NCI-H2107 (cell line): ENCODE data around the gene MAP1S.
"Not testable (repeated sequence)": the region's sequence is repeated elsewhere in the genome, so short reads cannot be mapped to it uniquely, and the experiment has no call there.

Experiments used
- DNase-seq: peaks from one replicate; lab custom pipeline; 2025; lab: John Stamatoyannopoulos, UW

MAP1S gene

DNA sequence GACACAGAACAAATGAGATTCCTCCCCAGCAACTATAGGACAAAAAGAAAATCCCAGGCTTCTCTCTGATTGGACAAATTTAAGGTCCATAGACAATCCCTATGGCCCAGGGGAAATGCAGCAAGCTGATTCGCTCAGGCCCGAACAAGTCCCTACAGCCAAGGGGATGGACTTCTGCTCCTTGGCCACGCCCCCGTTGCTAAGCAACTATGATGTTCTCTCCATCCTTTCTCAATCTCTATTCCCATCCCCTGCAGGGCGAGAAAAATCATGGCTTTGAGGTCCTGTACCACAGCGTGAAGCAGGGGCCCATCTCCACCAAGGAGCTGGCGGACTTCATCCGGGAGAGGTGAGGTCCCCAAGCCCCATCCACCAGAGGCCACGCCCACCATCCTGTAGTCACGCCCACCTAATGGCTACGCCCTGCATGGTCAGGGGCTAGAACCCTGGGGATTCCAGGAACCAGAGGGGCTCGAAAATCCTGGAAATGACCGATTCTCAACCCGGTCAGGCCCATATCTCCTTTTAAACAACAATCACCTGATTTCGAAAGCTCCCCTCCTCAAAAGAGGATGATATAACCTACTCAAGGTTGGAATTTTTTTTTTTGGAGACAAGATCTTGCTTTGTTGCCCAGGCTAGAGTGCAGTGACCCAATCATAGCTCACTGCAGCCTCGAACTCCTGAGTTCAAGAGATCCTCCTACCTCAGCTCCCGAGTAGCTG lies 43.4 kb downstream of the MAP1S start:
- no peak for DNase-seq

GRCh38 chr19:17764348-17764747 lies 45.1 kb downstream of the MAP1S start:
- DNase-seq = no peak

DNA sequence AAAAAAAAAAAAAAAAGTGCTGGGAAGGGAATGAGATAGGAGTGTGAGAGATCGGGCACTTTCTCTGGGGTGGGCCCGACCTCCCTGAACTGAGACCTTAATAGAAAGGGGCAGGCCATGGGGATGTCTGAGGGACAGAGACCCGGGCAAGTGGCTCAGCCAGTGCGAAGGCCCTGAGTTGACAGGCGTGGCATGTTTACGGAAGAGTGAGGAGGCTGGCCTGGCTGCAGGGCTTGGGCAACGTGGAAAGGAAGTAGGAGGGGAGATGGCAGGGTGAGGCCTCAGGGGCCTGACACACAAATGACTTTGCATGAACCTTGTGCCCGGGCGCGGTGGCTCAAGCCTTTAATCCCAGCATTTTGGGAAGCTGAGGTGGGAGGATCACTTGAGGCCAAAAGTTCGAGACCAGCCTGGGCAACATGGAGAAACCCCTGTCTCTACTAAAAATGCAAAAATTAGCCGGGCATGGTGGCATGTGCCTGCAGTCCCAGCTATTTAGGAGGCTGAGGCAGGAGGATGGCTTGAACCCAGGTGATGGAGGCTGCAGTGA lies 45.9 kb downstream of the MAP1S start:
- DNase-seq = no peak

- peak; percentile 58 for DNase-seq
These were observed 47.4 kb downstream of the MAP1S start for GRCh38 chr19:17766543-17767131.

DNA sequence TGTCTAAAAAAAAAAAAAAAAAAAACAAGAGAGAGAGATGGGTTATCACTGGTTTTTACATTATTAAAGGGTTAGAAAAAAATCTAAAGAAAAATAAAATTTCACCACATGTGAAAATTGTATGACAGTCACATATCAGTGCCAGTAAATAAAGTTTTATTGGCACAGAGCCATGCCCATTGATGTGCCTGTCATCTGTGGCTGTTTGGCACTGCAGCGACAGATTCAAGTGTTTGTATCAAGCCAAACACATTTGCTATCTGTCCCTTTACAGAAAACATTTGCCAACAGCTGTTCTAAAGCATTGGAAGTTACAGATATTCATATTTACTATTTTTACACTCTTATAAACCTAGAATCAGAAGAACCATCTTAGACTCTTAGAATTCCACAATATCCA lies 48.3 kb downstream of the MAP1S start:
- DNase-seq = no peak

DNA sequence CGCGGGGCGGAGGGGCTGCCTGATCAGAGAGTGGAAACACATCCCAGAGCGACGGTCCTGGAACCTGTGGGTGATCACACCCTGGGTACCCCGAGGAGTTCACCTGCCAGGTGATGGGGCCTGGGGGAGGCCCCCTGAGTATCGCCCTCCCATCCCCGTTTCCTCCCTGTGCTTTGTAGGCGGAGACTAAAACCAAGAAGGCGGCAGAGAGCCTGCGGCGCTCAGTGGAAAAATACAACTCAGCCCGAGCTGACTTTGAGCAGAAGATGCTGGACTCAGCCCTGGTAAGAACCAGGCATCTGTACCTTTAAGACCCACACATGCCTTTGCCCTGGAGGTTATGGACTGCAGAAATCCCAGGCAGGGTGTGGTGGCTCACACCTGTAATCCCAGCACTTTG lies 51.3 kb downstream of the MAP1S start:
- DNase-seq = no peak

GRCh38 chr19:17772172-17772571 lies 52.9 kb downstream of the MAP1S start:
- DNase-seq = no peak

DNA sequence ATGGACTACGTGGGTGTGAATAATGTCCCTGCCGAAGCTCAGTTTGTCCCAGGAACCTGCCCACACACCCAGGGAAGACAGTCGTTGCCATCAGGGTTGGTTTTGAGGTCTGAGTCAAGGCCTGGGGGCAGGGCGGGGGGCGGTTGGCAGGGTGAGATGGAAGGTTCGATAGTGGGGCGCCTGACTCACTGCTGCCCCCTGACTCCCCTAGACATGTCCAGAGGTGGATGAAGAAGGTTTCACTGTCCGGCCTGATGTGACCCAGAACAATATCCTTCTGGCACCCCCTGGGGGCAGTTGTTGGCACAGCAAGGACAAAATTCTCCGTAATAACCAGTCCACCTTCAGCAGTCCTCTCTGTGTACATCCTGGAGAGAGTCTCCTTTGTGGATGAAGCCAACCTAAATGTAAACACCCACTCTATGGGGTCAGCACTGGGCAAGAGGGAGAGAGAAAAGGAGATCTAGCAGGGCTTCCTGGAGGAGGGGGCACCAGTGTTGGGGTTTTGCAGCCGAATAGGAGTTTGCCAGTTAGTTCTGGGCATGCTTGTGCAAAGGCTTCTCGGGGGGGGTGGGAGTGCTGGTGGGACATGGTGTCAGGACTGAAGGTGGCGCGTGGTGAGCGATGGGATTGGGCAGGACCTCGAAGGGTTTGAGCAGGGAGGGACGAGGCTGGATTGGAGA lies 56.1 kb downstream of the MAP1S start:
- no peak for DNase-seq

GRCh38 chr19:17775991-17776803 lies 56.9 kb downstream of the MAP1S start:
- no peak for DNase-seq

GRCh38 chr19:17777840-17778239 lies 58.6 kb downstream of the MAP1S start:
- DNase-seq = not testable (repeated sequence)

GRCh38 chr19:17778251-17778967 lies 59.1 kb downstream of the MAP1S start:
- no peak for DNase-seq

DNA sequence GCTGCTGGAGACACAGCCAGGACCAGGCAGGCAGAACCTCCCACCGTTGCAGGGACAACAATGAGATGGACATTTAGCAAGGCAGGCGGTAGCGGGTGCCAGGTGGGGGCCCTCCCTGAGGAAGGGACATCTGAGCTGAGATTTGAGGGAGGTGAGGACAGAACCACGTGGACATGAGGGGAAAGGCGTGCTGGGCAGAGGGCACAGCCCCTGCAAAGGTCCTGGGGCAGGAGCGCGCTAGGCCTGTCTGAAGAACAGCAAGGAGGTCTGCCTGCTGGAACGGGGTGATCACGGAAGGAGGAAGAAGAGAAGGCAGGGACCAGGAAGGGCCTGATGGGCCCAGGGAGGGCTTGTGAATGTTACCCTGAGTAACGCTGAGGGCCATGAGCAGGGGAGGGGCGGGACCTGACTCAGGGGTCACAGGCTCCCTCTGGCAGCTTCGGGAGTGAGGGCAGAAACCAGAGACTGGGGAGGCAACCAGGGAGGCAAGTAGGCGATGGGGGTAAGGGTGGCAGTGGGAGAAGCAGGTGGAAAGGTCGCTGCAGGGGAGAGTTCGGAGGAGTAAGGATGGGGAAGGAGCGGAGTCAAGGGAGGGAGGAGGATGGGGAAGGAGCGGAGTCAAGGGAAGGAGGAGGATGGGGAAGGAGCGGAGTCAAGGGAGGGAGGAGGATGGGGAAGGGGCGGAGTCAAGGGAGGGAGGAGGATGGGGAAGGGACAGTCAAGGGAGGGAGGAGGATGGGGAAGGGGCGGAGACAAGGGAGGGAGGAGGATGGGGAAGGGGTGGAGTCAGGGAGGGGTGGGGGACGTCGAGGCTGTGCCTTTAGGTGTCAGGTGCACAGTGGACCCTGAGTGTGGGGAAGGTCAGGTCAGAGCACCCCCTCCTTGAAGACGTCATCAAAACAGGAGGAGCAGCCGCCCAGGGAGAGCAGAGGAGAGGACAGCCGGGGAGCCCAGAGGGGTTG lies 60.0 kb downstream of the MAP1S start:
- no peak for DNase-seq

- no peak for DNase-seq
These were observed 61.5 kb downstream of the MAP1S start for GRCh38 chr19:17780781-17781180.

DNA sequence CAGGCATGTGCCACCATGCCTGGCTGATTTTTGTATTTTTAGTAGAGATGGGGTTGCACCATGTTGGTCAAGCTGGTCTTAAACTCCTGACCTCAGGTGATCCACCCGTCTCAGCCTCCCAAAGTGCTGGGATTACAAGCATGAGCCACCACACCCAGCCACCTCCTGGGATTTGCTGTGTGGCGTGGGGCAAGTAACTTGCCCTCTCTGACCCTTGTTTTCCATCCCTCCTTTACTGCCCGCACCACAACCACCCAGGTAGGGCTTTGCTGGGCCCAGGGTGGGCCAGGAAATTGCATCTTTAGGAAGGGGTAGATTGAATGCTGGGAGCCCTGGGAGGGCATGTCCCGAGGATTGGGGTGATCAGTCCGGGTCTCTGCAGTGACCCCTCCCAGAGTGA lies 64.4 kb downstream of the MAP1S start:
- DNase-seq = not testable (repeated sequence)
